GM06990 (cell line): ENCODE results near the gene TAPT1.

Experiments used
- DNase-seq: peaks from one replicate; pipeline ENCODE4 v3.0.0-alpha.2; 2011; ENCODE audit not compliant: insufficient read length; ENCODE audit errors: extremely low read depth
- H3K27me3 ChIP-seq: replicated peaks from 2 replicates; pipeline ENCODE4 v1.6.0; 2011; ENCODE audit warnings: low read length; ENCODE audit not compliant: control insufficient read depth, insufficient read depth
- H3K36me3 ChIP-seq: 2 replicates; pipeline ENCODE4 v1.5.1; 2011; ENCODE audit warnings: low read length; ENCODE audit not compliant: control insufficient read depth, insufficient read depth
- H3K4me3 ChIP-seq: replicated peaks from 2 replicates; pipeline ENCODE4 v1.5.1; 2011; ENCODE audit warnings: low read depth, mild to moderate bottlenecking, control low read depth, low read length
- TF ChIP-seq, protein P1 (sequence below): IDR thresholded peaks from 2 replicates; pipeline ENCODE4 v1.5.1; 2011; ENCODE audit warnings: low read length, control low read depth, mild to moderate bottlenecking, inconsistent platforms; ENCODE audit not compliant: insufficient read depth, poor library complexity, severe bottlenecking

The TAPT1 gene

DNA sequence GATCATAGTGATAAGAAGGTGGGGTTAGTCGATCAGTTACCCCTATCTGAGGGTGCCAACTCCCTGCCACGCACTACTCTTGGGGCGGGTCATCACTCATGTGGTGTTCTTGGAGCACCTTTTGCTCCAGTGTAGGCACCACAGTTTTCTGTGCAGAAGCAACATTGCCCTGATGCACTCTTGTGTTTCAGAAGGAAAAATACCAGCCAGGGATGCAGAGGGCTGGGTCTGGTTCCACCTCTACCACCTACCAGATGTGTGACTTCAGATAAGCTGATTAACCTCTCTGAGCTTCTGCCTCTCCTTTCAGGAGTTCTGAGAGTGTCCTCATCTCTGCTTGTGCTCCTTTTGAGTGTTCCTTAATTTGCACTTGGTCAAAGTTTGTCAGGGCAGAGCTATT, 112.5 kb downstream of the TAPT1 start:
- TF ChIP-seq, protein P1, sequence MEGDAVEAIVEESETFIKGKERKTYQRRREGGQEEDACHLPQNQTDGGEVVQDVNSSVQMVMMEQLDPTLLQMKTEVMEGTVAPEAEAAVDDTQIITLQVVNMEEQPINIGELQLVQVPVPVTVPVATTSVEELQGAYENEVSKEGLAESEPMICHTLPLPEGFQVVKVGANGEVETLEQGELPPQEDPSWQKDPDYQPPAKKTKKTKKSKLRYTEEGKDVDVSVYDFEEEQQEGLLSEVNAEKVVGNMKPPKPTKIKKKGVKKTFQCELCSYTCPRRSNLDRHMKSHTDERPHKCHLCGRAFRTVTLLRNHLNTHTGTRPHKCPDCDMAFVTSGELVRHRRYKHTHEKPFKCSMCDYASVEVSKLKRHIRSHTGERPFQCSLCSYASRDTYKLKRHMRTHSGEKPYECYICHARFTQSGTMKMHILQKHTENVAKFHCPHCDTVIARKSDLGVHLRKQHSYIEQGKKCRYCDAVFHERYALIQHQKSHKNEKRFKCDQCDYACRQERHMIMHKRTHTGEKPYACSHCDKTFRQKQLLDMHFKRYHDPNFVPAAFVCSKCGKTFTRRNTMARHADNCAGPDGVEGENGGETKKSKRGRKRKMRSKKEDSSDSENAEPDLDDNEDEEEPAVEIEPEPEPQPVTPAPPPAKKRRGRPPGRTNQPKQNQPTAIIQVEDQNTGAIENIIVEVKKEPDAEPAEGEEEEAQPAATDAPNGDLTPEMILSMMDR = no peak
- H3K36me3 ChIP-seq = no peaks in the 10 kb centered on the region
- no peak for DNase-seq
- H3K27me3 ChIP-seq = no peaks in the 10 kb centered on the region
- H3K4me3 ChIP-seq = no peak overlapping the region

DNA sequence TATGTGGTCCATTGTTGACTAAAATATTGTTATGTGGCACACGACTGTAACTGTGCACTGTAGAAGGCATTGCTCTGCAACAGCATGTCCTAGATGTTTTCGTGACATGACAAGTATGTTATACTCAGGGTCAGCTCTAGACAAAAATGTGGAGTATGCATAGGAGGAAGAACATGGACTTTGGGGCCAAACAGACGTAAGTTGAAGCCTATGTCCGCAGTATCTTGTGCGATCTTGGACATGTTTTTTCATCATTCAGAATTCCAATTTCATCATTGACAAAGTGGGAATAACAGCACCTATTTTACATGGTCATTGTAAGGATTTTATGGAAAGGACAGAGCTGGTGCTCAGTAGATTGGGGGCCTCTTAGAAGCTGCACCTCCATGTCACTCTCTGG, 114.7 kb downstream of the TAPT1 start:
- TF ChIP-seq, protein P1 = no peak
- Histone ChIP-seq H3K4me3 (no peak overlapping the region), H3K36me3 (no peaks in the 10 kb centered on the region), H3K27me3 (no peaks in the 10 kb centered on the region; the same call in 1 of the 2 replicates)
- no peak for DNase-seq

- Histone ChIP-seq H3K4me3 (no peak overlapping the region), H3K27me3 (no peaks in the 10 kb centered on the region; the same call in 1 of the 2 replicates), H3K36me3 (no peaks in the 10 kb centered on the region)
- TF ChIP-seq, protein P1 = no peak
- no peak for DNase-seq
Measured at GRCh38 chr4:16110661-16111290, 115.5 kb downstream of the TAPT1 start.
